Measurements from ENCODE around the gene TOMM70.

The TOMM70 gene

DNA sequence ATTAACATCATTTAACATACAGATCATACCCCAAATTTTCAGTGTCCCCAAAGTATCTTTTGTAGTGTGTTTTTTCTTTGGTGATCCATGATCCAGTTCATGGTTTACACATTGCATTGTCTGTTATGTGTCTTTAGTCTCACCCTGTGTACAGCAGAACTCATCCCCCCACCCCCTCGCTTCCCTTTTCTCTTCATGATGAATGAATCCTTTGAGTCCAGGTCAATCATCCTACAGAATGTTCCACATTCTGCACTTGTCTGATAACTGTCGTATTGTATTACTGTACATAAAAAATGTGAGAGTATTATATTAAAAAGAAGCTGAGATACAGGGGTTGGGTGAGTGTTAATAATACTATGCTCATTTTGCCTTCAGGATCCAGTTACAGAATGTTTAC is 80.9 kb downstream of the TOMM70 start:
- no peak for DNase-seq

DNA sequence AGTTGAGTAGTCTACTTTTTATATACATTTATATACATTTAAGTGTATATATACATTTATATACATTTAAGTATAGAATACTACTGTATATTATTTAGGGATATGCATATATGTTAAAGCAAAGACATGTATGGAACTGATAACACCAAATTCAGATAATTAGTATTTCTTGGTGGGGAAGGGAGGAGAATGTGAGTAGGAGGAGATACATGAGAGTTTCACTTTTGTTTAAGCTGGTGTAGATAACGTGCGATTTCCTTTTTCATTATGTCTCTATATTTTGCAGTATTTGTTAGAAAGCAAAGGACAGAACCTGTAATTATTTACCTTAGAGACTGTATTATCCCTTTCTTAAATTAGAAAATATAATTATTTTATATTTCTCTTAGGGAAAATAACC is 83.0 kb downstream of the TOMM70 start:
- DNase-seq, result no peak

DNA sequence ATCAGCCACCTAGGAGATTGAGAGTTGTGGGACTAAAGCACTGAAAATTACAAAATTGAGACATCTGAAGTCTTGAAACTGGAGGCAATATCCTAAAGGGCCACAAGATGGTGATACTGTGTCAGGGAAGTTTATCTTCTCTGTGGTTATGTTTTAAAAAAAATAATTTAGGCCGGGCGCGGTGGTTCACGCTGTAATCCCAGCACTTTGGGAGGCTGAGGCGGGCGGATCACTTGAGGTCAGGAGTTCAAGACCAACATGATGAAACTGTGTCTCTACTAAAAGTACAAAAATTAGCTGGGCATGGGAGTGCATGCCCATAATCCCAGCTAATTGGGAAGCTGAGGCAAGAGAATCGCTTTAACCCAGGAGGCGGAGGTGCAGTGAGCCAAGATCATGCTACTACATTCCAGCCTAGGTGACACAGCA is 84.2 kb downstream of the TOMM70 start:
- DNase-seq, result no peak
